ENCODE data around the gene SRPK3.

SRPK3 gene

DNA sequence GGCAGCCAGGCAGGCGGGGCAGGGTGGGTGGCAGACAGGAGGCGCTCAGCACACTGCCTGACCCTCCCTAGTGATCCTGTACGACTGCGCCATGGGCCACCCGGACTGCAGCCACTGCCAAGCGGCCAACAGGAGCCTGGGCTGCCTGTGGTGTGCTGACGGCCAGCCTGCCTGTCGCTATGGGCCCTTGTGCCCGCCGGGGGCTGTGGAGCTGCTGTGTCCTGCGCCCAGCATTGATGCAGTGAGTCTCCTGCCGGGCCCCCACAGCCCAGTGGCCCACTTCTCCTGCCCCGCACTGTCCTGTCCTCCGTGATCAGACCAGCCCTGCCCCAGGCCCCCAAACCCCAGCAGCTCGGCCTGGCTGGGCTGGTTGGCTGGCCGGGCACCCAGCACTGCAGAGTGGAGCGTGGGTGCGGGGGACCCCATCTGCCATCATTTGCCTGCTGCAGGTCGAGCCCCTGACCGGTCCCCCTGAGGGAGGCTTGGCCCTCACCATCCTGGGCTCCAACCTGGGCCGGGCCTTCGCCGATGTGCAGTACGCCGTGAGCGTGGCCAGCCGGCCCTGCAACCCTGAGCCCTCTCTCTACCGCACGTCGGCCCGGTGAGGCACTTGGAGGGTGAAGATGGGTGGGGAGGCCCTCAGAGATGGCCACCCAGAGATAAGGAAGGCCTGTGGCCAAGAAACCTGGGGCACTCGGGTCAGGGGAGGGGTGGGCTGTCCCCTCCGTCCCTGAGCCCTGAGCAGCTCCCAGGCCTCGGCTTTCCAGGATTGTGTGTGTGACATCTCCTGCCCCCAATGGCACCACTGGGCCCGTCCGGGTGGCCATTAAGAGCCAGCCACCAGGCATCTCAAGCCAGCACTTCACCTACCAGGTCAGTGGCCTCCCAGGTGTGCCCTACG lies 9.2 kb upstream of the SRPK3 start:
- peak; percentile 11 for DNase-seq

DNA sequence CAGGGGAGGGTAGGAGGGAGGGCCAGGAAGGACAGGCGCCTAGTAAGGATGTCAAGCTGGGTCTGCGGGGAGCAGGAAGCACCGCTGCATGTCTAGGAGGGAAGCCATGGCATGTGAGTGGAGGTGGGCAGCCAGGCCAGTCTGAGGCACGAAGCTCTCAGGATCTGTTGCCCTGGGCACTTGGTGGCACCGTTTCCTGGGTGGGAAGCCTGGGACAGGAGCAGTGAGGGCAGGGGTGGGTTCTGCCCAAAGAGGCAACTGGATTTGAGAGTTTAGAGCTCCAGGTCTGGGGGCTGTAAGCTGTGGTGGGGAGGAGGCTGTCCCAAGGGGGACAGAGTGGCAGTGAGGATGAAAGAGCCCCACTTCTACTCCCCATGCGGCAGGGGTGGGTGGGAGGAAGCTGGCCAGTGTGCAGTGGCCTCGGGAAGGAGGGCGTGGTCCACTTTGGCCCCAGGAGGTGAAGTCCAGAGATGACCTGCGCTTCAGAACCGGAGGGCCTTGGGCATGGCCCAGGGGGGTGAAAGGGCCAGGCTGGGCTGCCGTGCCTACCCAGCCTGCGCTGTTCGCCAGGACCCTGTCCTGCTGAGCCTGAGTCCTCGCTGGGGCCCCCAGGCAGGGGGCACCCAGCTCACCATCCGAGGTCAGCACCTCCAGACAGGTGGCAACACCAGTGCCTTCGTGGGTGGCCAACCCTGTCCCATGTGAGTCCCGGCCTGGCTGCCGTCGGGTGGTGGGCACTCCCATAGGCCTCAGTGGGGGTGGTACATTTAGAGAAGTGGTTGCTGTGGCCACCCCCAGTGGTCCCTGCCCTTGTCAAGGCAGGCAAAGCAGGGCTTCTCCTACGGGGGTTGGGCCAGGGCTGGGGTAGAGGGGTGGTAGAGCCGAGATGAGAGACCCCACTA lies 8.3 kb upstream of the SRPK3 start:
- peak; percentile 15 for DNase-seq

DNA sequence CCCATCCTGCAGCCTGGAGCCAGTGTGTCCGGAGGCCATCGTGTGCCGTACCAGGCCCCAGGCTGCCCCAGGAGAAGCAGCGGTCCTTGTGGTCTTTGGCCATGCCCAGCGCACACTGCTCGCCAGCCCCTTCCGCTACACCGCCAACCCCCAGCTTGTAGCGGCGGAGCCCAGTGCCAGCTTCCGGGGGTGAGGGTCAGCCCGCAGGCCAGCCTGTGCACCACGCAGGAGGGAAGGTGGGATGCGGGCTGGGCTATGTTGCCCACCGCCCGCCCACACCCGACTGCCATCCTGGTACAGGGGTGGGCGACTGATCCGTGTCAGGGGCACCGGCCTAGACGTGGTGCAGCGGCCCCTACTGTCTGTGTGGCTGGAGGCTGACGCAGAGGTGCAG lies 7.6 kb upstream of the SRPK3 start:
- no peak for DNase-seq

DNA sequence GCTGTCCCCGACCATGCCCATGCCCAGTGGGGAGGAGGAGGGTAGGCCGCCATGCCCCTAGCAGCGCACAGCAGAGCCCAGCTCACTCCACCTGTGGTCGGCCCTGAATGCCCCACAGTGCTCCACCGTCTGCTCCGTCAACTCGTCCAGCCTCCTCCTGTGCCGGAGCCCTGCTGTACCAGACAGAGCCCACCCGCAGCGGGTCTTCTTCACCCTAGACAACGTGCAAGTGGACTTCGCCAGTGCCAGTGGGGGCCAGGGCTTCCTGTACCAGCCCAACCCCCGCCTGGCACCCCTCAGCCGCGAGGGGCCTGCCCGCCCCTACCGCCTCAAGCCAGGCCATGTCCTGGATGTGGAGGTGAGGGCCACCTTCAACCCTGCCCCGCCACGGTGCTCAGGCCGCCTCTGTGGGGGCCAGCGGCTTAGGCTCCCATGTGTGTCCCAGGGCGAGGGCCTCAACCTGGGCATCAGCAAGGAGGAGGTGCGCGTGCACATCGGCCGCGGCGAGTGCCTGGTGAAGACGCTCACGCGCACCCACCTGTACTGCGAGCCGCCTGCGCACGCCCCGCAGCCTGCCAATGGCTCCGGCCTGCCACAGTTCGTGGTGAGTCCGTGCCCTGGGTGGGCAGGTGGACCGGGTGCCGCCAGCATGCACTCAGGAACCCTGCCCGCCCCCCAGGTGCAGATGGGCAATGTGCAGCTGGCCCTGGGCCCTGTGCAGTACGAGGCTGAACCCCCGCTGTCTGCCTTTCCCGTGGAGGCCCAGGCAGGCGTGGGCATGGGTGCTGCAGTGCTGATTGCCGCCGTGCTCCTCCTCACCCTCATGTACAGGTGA lies 6.9 kb upstream of the SRPK3 start:
- peak; percentile 12 for DNase-seq

DNA sequence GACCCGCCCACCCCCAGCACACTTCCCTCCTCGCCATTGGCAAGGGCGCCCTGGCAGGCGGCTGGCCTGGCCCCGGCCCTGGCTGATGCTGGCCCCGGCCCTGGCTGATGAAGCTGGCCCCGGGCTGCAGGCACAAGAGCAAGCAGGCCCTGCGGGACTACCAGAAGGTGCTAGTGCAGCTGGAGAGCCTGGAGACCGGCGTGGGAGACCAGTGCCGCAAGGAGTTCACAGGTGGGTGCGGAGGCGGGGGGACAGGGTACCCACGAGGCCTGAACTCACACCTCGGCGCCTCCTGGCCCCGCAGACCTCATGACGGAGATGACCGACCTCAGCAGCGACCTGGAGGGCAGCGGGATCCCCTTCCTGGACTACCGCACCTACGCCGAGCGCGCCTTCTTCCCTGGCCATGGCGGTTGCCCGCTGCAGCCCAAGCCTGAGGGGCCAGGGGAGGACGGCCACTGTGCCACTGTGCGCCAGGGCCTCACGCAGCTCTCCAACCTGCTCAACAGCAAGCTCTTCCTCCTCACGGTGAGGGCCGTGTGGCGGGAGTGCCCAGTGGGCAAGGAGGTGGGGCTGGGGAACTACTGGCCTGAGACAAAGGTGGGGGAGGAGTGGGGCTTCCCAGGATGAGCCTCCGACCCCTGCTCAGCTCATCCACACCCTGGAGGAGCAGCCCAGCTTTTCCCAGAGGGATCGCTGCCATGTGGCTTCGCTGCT lies 6.1 kb upstream of the SRPK3 start:
- peak; percentile 14 for DNase-seq

DNA sequence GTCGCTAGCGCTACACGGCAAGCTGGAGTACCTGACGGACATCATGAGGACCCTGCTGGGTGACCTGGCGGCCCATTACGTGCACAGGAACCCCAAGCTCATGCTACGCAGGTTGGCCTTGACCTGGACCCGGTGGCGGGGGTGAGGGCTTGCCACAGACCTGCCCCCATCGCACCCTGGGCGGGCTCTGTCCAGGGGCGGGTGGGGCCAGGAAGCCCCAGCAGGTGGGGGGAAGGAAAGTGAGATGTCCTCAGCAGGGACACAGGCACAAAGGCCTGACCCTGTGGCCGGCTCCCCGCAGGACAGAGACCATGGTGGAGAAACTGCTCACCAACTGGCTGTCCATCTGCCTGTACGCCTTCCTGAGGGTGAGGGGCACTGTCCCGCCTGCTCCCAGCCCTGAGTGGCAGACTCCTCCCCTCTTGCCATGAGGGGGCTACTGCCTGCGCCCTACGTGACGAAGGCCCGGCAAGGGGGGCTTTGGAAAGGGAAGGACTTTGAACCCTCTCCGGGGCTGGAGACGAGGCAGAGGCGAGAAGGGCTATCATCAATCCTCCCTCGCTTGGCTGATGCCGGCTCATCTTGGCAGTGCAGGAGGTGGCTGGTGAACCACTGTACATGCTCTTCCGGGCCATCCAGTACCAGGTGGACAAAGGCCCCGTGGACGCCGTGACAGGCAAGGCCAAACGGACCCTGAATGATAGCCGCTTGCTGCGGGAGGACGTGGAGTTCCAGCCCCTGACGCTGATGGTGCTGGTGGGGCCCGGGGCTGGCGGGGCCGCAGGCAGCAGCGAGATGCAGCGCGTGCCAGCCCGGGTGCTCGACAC lies 5.3 kb upstream of the SRPK3 start:
- peak; percentile 10 for DNase-seq

DNA sequence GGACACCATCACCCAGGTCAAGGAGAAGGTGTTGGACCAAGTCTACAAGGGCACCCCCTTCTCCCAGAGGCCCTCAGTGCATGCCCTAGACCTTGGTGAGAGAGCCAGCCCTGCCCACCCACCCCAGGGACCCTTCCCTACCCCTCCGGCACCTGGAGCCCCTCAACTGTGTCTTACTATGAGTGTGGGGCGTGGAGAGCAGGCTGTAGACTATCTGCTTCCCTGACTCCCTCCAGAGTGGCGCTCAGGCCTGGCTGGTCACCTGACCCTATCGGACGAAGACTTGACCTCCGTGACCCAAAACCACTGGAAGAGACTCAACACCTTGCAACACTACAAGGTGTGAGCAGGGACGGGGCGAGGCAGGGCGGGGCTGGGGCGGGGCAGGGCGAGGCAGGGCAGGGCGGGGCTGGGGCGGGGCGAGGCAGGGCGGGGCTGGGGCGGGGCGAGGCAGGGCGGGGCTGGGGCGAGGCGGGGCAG lies 4.7 kb upstream of the SRPK3 start:
- DNase-seq = no peak

DNA sequence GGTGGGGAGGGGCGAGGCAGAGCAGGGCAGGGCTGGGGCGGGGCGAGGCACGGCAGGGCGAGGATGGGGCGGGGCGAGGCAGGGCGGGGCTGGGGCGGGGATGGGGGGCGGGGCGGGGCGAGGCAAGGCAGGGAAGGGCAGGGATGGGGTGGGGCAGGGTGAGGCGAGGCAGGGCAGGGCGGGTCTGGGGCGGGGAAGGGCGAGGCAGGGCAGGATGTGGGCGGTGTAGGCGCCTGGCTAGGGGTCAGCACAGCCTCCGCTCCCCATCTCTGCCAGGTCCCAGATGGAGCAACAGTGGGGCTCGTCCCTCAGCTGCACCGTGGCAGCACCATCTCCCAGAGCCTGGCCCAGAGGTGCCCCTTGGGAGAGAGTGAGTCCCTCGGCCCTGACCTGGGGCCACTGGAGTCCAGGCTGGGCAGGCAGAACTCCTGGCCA lies 4.2 kb upstream of the SRPK3 start:
- peak; percentile 16 for DNase-seq

DNA sequence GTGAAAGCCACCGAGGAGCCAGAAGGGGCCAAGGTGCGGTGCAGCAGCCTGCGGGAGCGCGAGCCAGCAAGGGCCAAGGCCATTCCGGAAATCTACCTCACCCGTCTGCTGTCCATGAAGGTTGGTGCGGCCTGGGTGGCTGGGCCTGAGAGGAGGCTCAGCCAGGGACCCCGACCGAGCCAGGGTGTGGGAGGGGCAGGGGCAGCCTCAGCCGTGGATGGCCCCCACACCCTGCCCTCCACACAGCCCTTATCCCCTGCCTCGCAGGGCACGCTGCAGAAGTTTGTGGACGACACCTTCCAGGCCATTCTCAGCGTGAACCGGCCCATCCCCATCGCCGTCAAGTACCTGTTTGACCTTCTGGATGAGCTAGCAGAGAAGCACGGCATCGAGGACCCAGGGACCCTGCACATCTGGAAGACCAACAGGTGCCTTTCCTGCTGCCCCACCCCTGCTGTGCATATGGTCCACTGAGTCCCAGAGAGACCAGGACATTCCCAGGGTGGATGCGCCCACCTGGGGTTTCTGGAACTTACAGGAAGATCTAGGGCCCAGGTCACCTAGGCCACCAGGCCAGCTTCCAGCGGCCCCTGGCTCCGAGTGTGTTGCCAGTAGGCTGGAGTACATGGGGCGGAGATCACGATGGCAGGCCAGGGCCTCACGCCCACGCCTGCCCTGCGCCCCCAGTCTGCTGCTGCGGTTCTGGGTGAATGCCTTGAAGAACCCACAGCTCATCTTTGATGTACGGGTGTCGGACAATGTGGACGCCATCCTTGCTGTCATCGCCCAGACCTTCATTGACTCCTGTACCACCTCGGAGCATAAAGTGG lies 3.4 kb upstream of the SRPK3 start:
- DNase-seq = peak; percentile 19

DNA sequence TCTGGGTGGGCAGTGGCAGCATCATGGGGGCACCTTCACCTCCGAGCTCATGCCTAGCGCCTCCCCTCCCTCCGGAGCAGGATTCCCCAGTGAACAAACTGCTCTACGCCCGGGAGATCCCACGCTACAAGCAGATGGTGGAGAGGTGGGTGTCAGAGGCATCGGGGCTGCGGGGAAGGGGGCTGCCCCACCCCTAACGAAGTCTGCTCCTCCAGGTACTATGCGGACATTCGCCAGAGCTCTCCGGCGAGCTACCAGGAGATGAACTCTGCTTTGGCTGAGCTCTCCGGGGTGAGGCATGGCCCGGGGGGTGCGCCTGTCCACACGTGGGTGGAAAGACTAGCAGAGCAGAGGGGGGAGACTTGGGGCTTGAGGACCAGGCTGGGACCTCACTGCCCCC lies 2.7 kb upstream of the SRPK3 start:
- no peak for DNase-seq

DNA sequence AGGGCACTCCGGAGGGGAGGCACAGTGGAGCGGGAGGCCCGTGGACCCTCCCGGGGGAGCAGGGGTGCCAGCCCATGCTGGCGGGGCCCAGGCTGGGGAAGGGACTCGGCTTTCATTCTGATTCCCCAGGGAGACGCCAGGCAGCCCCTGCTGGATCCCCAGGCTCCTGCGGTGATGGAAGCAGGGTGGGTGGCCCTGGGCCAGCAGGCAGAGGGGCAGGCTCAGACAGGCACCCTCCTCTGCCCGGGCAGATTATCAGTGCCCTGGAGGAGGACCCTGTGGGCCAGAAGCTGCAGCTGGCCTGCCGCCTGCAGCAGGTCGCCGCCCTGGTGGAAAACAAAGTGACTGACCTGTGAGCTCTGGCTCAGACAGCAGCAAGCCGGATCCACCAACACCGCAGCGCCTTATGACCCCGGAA lies 2.1 kb upstream of the SRPK3 start:
- no peak for DNase-seq

DNA sequence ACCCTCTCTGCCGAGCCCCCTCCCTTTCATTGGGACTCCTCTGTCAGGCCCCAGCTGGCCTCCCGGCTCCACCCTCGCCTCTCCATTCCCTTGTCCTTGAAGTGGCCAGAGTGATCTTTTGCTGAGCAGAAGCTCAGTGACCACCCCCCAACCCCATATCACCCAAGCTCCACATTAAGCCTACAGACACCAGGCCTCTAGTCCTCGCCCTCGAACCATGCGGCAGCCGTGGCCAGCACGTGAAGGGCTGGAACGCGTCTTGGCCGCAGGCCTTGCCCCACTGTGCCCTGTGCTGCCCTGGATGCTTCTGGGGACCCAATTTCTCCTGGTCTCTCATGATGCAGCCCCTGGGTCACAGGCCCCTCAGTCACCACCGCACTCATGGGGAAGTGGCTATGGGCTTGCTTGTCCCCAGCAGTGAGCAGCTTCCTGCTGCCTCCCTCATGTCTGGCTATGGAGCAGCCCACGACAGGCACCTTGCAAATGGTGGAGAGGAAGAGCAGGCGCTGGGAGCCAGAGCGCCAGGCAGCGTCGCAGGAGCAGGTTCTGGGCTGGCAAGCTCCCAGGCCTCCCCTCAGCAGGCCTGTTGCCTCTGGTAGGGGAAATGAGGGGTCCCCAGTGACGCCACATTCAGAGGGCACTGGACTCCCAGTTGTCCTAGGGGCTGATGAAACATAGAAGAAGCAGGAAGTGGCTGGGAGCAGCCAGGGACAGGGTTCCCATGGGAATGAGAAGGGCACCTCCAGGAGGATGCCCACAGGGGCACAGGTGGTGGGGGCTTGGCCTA lies 757 bp upstream of the SRPK3 start:
- no peak for DNase-seq

DNA sequence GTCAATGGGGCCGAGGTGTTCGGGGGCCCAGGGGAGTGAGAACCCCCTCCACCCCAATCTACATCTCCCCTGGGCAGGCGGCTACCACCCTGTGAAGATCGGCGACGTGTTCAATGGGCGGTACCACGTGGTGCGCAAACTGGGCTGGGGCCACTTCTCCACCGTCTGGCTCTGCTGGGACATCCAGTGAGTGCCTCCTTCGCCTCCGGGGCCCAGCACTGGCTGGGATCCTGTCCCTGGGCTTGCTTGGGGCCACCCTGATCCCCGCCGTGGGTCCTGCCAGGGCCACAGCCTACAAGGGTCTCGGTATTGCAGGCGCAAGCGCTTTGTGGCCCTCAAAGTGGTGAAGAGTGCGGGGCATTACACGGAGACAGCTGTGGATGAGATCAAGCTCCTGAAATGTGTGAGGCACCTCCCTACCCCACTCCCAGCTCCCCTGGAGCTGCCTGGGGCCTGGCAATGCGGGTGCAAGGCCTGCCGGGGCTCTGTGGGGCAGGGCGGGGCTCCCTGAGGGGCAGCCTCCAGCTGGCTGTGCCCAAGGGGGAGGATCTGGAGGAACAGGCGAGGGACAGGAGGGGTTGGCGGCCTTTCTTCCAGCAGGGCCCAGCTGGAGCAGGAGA lies 697 bp downstream of the SRPK3 start:
- no peak for DNase-seq

DNA sequence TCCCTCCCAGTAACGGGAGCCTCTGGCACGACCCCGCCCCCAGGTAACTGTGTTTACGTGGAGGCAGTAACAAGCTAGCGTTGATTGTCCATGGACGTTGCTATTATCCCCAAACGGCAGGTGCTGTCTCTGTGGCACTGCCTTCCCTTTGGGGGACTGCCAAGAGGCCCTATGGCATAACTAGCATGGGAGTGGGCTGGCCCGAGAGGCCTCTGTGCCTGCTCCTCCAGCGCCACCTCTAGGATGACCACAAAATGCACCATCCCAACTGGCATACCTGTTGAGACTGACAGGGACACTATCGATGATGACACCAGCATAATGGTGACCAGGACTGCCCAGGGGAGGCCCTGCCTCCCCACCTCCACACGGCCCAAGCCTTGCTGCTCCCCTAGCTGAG lies 1.5 kb downstream of the SRPK3 start:
- peak; percentile 61 for DNase-seq

DNA sequence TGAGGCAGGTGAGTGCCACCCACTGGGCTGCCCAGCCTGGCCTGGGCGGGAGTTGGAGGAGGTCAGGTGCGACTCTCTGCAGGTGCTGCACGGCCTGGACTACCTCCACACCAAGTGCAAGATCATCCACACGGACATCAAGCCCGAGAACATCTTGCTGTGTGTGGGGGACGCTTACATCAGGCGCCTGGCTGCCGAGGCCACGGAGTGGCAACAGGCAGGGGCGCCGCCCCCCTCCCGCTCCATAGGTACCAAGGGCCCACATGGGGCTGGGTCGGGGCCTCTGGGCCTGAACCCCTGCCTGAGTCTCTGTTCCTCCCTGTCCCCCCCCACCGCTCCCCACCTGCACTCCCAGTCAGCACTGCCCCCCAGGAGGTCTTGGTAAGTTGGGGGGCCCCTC lies 2.0 kb downstream of the SRPK3 start:
- no peak for DNase-seq

DNA sequence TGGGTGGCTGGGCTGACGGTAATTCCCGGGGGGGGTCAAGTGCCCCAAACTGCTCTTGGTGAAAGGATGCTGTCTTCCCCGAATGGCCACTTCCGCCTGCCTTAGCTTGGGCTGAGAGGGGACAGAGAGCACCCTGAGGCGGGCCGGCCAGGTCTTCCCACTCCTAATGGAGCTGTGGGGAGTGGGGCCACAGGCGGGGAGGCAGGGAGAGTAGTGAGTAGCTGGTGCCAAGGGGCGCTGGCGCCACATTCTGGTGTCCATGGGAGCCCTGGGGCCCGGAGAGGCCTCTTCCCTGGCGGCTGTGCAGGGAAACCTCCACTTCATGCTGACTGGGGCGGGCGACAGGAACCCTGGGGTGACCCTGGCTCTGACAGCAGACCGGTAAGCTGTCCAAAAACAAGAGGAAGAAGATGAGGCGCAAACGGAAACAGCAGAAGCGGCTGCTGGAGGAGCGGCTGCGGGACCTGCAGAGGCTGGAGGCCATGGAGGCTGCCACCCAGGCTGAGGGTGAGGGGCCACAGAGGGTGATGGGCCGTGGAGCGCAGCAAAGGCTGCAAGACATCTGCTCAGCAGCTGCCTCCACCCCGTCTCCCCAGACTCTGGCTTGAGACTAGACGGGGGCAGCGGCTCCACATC lies 2.7 kb downstream of the SRPK3 start:
- no peak for DNase-seq

DNA sequence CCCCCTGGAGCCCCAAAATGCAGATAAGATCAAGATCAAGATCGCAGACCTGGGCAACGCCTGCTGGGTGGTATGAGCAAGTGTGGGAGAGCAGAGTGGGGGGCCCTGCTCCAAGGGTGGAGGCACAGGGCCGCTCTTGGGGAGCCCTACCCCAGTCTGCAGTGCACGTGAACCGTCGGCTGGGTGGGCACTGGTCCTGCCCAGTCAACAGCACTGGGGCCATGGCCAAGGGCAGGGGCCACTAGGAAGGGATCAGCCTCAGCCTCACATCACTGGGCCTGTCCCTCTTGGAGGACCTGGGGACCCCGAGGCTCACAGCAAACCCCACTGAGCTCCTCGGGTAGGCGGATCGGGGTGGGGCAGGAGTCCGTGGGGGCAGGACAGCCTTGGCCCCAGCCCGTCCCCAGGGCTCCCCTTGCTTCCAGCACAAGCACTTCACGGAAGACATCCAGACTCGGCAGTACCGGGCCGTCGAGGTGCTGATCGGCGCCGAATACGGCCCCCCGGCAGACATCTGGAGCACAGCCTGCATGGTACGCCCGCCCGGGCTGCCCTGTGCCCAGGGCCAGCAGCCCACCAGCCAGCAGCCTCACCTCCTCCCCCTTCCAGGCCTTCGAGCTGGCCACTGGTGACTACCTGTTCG lies 3.6 kb downstream of the SRPK3 start:
- DNase-seq = no peak

DNA sequence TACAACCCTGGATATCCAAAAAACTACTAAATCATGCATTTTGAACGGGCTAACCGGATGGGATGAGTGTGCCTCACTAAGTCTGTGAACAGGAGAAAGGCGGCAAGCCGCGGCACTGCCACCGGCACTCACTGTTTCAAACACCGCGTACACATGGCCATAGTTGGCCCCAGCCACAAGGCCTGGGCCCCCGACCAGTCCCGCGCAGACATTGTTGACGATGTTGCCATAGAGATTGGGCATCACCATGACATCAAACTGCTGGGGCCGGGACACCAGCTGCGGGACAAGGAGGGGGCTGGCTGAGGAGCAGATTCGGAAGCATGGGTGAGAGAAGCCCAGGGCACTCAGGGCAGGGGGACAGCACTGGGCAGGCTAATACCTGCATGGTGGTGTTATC lies 5.8 kb downstream of the SRPK3 start:
- no peak for DNase-seq

Data from femur (tissue), 1 donor.